Neural cell (in vitro differentiated cells): ENCODE results near the gene WIPI1. TPM values are rescaled to one million over a fixed set of nuclear protein-coding genes. Genes with fewer than 3 reads are reported as not detected.

Experiments
- H2AFZ ChIP-seq: fragments of 200-600, 300-800 bp; sonication (generic), shearing (Covaris generic); 2 replicates; pipeline ENCODE4 v1.6.0; 2014; ENCODE audit warnings: low read depth, mild to moderate bottlenecking, antibody characterized with exemption, low read length, moderate library complexity
- H3F3A ChIP-seq: fragments of 200-600 bp; shearing (Covaris generic); 2 replicates; pipeline ENCODE4 v1.6.1; 2016; ENCODE audit warnings: mild to moderate bottlenecking, moderate library complexity, mixed read lengths, antibody characterized with exemption, low read length; ENCODE audit not compliant: insufficient read depth, poor library complexity, severe bottlenecking
- H3K27ac ChIP-seq: fragments of 200-600, 300-800 bp; sonication (generic), shearing (Covaris generic); 2 replicates; pipeline ENCODE4 v1.5.1; 2014; ENCODE audit warnings: mild to moderate bottlenecking, low read length, moderate library complexity
- H3K27me3 ChIP-seq: fragments of 300-800, 200-600 bp; sonication (generic), shearing (Covaris generic); 2 replicates; pipeline ENCODE4 v1.6.0; 2014; ENCODE audit warnings: mild to moderate bottlenecking, low read depth, low read length, moderate library complexity; ENCODE audit not compliant: insufficient read depth
- H3K36me3 ChIP-seq: fragments of 300-800, 200-600 bp; sonication (generic), shearing (Covaris generic); 2 replicates; pipeline ENCODE4 v1.5.1; 2014; ENCODE audit warnings: mild to moderate bottlenecking, antibody characterized with exemption, low read length, moderate library complexity; ENCODE audit not compliant: insufficient read depth
- H3K4me2 ChIP-seq: fragments of 300-800, 200-600 bp; sonication (generic), shearing (Covaris generic); 2 replicates; pipeline ENCODE4 v1.6.0; 2014; ENCODE audit warnings: mild to moderate bottlenecking, low read length
- H3K4me3 ChIP-seq: fragments of 300-800, 200-600 bp; sonication (generic), shearing (Covaris generic); 2 replicates; pipeline ENCODE4 v1.5.1; 2014; ENCODE audit warnings: mild to moderate bottlenecking, low read length, moderate library complexity
- H3K79me2 ChIP-seq: fragments of 200-600 bp; shearing (Covaris generic); replicated peaks from 2 replicates; pipeline ENCODE4 v1.6.0; 2014; ENCODE audit warnings: mild to moderate bottlenecking, low read length, moderate library complexity; ENCODE audit not compliant: insufficient read depth
- H3K9ac ChIP-seq: fragments of 300-800, 200-600 bp; sonication (generic), shearing (Covaris generic); 2 replicates; pipeline ENCODE4 v1.6.1; 2016; ENCODE audit warnings: mild to moderate bottlenecking, low read length, mixed read lengths
- H3K9me2 ChIP-seq: fragments of 200-600 bp; shearing (Covaris generic); 2 replicates; pipeline ENCODE4 v1.6.1; 2016; ENCODE audit warnings: mild to moderate bottlenecking, low read length, mixed read lengths; ENCODE audit not compliant: insufficient read depth
- H3K9me3 ChIP-seq: fragments of 200-600, 300-800 bp; sonication (generic), shearing (Covaris generic); 2 replicates; pipeline ENCODE4 v1.6.1; 2016; ENCODE audit warnings: mild to moderate bottlenecking, mixed run types, low read length, moderate library complexity, mixed read lengths
- H4K20me1 ChIP-seq: fragments of 200-600 bp; shearing (Covaris generic); 2 replicates; pipeline ENCODE4 v1.6.1; 2016; ENCODE audit warnings: mild to moderate bottlenecking, mixed run types; ENCODE audit not compliant: insufficient read depth
- CTCF ChIP-seq: fragments of 450-650 bp; IDR thresholded peaks from 2 replicates; pipeline ENCODE4 v1.5.1; 2014; ENCODE audit warnings: antibody characterized with exemption, mild to moderate bottlenecking, moderate library complexity; ENCODE audit not compliant: poor library complexity, severe bottlenecking
- EP300 ChIP-seq: fragments of 450-650 bp; conservative IDR thresholded peaks from 2 replicates; pipeline ENCODE4 v1.6.1; 2014; ENCODE audit warnings: antibody characterized with exemption, mild to moderate bottlenecking, moderate library complexity; ENCODE audit not compliant: poor library complexity, severe bottlenecking
- EZH2 ChIP-seq: fragments of 200-600, 300-800 bp; shearing (Covaris generic), sonication (generic); IDR thresholded peaks from 2 replicates; pipeline ENCODE4 v1.6.1; 2014; ENCODE audit warnings: antibody characterized with exemption, low read length, borderline replicate concordance, mild to moderate bottlenecking; ENCODE audit not compliant: insufficient read depth, poor library complexity, severe bottlenecking
- MXI1 ChIP-seq: fragments of 450-650 bp; conservative IDR thresholded peaks from 2 replicates; pipeline ENCODE4 v1.6.1; 2014; ENCODE audit warnings: antibody characterized with exemption, mild to moderate bottlenecking; ENCODE audit not compliant: poor library complexity, severe bottlenecking
- POLR2AphosphoS5 ChIP-seq: IDR thresholded peaks from 2 replicates; pipeline ENCODE4 v1.6.1; 2012
- RAD21 ChIP-seq: fragments of 450-650 bp; conservative IDR thresholded peaks from 2 replicates; pipeline ENCODE4 v1.6.1; 2014; ENCODE audit warnings: antibody characterized with exemption, mild to moderate bottlenecking, moderate library complexity
- REST ChIP-seq: IDR thresholded peaks from 2 replicates; pipeline ENCODE4 v1.6.1; 2012; ENCODE audit warnings: borderline replicate concordance
- SMC3 ChIP-seq: fragments of 450-650 bp; conservative IDR thresholded peaks from 2 replicates; pipeline ENCODE4 v1.6.1; 2014; ENCODE audit warnings: antibody characterized with exemption, mild to moderate bottlenecking, moderate library complexity; ENCODE audit not compliant: poor library complexity
- TAF1 ChIP-seq: IDR thresholded peaks from 2 replicates; pipeline ENCODE4 v1.6.1; 2012; ENCODE audit warnings: low read depth
- polyA plus RNA-seq: library from polyadenylated mRNA; depleted of rRNA; stranded (reverse); fragments of >200 nt; gene quantifications from 2 replicates; pipeline ENCODE4 v1.2.3, GENCODE V29; 2014

Gene WIPI1
- polyA plus RNA-seq, 1 donor from 2014 or later, result 17.8 TPM

DNA sequence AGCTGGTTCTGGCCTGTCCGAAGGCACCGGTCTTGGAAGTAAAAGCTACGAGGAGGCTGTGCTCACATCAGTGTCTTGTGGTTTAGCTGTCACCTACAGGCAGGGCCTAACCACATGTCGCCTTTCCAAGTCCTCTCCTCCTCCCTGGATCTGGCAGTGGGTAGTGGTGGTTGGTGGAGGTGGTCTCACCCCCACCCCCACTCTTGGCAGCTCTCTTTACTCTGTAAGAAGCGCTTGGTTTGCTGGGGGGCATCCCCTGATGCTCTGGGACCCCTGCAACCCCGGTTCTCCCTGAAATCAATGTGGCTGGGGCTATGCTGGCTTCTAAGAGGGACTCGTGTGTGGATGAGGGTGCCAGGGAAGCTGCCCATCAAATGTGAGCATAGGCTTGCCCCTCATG lies 68.3 kb downstream of the WIPI1 start:
- Histone ChIP-seq H3K9me2 (no peaks in the 10 kb centered on the region), H3K9me3 (no peaks in the 10 kb centered on the region), H3K9ac (no peak overlapping the region), H3K36me3 (no peaks in the 10 kb centered on the region), H3K27ac (no peak overlapping the region), H3K4me3 (no peak overlapping the region), H3K4me2 (no peak overlapping the region), H3K79me2 (no peaks in the 10 kb centered on the region), H3F3A (no peaks in the 10 kb centered on the region), H4K20me1 (no peaks in the 10 kb centered on the region), H2AFZ (no peak overlapping the region), H3K27me3 (no peaks in the 10 kb centered on the region)
- no peak for TF ChIP-seq RAD21
- no peak for TF ChIP-seq CTCF
- no peak for TF ChIP-seq REST
- TF ChIP-seq EP300, result no peak
- no peak for TF ChIP-seq SMC3
- no peak for TF ChIP-seq EZH2
- TF ChIP-seq TAF1, result no peak
- no peak for TF ChIP-seq POLR2AphosphoS5
- no peak for TF ChIP-seq MXI1

DNA sequence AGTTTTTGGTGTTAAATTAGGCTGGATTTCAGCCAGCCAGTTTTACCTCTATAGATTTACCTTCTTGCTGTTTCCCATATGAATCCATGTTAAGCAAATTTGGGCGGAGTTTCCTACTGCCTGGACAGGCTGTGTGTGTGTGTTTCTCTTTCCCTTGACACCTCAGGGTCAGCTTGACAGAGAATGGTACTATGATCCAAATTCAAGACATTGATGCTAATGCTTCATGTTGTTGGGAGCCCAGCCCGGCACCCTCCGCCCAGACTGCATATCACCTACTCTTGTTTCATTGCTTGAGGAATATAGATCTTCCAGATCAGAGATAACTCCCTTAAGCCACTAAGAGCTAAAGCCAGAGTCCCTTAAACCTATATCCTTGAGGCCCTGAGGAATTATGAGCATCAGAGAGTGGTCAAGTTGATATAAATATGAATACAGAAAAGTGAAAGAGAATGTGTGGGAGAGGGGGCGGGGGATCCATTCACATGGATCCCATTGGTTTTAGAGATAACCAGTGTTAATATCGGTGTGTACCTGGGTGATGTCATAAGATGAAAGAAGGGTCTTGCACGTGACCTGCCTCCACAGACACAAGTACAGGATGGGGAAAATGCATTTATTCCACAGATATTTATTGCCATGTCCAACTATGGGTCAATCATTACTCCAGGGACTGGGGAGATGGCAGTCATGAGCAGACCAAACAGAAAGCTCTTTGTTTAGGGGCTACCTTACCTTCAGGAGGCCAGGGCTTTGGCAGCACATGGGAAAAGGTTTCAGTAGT lies 69.7 kb downstream of the WIPI1 start:
- Histone ChIP-seq H4K20me1 (no peaks in the 10 kb centered on the region), H2AFZ (no peak overlapping the region), H3F3A (no peaks in the 10 kb centered on the region), H3K4me3 (no peak overlapping the region), H3K4me2 (no peak overlapping the region), H3K9me3 (no peaks in the 10 kb centered on the region), H3K79me2 (no peaks in the 10 kb centered on the region), H3K36me3 (no peaks in the 10 kb centered on the region), H3K9ac (no peak overlapping the region), H3K27me3 (no peaks in the 10 kb centered on the region), H3K27ac (no peak overlapping the region), H3K9me2 (no peaks in the 10 kb centered on the region)
- TF ChIP-seq MXI1, result no peak
- TF ChIP-seq REST, result no peak
- TF ChIP-seq TAF1, result no peak
- TF ChIP-seq EP300, result no peak
